ENCODE measurements around the gene RBBP9.
"Not testable (repeated sequence)": the region's sequence is repeated elsewhere in the genome, so short reads cannot be mapped to it uniquely, and the experiment has no call there.

Gene RBBP9

DNA sequence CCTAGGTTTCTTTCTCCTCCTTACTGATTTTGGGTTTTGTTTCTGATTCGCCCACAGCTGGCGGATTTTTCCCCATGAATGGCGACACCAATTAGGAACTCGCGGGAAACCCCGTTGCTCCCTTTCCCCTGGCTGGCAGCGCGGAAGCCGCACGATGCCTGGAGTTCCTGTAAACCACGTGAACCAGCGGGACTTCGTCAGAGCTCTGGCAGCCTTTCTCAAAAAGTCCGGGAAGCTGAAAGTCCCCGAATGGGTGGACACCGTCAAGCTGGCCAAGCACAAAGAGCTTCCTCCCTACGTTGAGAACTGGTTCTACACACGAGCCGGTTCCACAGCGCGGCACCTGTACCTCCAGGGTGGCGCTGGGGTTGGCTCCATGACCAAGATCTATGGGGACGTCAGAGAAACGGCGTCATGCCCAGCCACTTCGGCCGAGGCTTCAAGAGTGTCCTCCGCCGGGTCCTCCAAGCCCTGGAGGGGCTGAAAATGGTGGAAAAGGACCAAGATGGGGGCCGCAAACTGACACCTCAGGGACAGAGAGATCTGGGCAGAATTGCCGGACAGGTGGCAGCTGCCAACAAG, 7.5 kb upstream of the RBBP9 start:
- DNase-seq (ENCODE audit: low spot score): no peak

- not testable (repeated sequence) for DNase-seq (ENCODE audit: low spot score)
These were observed 4.6 kb upstream of the RBBP9 start for GRCh38 chr20:18501672-18502071.

DNA sequence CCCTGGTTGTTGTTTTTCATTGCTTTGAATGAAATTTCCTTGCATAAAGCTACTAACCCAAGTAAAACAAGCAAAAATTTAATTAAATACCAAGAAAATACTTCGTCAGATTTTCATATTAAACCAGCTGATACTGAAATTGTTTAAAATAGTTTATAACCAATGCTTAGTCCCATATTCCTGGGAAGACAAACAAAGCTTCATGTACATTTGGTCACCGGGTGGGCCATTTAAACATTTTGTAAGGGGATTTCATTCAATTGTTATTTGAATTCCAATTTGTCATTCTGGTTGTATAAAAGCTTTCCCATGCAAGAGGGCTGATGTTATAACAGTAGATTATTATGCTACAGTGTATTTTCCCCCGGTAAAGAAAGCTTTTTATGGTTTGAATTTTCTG, 578 bp upstream of the RBBP9 start:
- no peak for DNase-seq (ENCODE audit: low spot score)

DNA sequence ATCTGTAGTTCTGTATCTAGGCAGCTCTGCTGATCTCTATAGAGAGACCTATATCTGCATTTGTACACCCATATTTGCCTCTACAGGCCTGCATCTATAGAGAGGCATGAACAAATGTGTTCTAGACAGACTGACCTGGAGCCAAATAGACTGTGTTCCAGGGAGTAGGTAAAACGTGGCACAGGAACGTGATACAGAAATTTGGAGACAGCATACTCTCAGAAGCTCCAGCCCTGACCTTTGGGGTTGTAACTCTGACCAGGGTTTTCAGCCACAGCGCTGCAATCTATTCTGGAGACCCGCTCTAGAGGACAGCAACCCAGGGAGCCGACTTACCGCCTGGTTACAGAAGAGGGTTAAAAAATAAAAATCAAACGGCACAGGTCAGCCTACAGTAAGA, 983 bp downstream of the RBBP9 start:
- DNase-seq (ENCODE audit: low spot score): no peak

DNA sequence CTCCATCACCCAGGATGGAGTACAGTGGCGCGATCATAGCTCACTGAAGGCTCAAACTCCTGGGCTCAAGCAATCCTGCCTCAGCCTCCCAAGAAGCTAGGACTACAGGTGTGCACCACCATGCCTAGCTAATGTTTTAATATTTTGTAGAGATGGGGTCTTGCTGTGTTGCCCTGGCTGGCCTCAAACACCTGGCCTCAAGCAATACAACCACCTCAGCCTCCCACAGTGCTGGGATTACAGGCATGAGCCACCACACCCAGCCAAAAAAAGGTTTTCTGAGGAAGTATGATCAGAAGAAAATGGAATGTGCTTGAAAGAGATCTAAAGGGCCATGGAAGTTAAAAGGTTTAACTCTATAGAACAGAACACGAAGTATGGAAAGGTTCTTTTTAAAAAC, 8.7 kb downstream of the RBBP9 start:
- DNase-seq (ENCODE audit: low spot score): no peak

GRCh38 chr20:18481596-18481995, 15.4 kb downstream of the RBBP9 start:
- DNase-seq (ENCODE audit: low spot score): no peak

DNA sequence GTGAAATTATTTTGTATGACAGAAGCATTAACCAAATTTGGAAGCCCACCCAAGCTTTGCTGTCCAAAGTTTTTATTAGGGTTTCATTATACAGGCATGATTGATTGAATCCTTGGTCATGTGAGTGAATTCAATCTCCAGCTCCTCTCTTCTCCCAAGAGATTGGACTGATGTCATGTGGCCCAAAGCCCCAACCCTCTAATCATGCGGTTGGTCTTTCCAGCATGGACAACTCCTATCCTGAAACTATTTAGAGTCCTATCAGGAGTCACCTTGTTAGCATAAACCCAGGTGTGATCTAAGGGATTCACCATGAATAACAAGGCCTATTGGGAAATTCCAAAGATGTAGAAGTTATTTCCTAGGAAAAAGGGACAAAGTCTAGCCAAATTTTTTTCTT, 19.2 kb downstream of the RBBP9 start:
- no peak for DNase-seq (ENCODE audit: low spot score)

GRCh38 chr20:18477218-18477617, 19.8 kb downstream of the RBBP9 start:
- no peak for DNase-seq (ENCODE audit: low spot score)

DNA sequence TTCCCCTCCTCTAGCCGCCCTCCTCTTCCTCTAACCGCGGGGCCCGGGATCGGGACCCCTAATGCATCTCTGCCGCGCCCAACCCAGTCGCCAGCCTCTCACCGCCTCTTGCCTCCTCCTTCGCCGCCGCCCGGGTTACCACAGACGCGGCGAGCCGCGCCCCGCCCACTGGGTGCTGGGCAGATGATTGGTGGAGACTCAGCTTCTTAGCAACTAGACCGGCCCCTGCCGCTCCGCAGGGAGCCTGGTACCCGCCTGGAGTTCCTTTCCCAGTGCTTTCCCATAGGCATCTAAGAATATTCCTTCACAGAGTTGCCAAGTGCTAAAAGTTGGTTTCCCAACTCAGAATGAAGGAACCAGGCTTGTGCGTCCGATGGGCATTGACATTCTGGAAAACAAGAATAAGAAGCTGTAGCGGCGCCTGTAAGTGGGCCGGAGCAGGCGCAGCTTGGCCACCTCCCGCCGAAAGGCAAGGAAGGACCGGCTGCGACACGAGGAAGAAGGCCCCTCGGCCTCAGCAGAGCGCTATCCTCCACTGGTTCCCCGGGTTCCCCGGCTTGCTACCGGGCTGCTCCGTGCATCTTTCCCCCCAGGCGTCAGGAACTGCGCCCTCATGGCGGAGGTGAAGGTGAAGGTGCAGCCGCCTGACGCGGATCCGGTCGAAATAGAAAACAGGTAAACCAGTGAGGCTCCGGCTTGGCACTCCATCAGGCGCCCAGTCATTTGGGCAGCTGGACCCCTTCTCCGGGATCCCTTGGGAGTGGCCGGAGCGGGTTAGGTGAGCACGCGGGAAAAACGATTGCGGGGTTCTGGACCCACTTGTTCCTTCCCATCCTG, 29.9 kb downstream of the RBBP9 start, which contains the start of the genes DZANK1 and POLR3F:
TSS of gene DZANK1 (minus strand) at position 137 of the 837 bp plus-strand sequence. CDS start 1,672 bp downstream, outside the sequence.
TSS of gene POLR3F (plus strand) at position 497 of the 837 bp plus-strand sequence. CDS start at position 614, 117 bp downstream.
- peak; percentile 99 for DNase-seq (ENCODE audit: low spot score)

GRCh38 chr20:18466574-18466893, 30.5 kb downstream of the RBBP9 start:
- DNase-seq (ENCODE audit: low spot score): no peak

- DNase-seq (ENCODE audit: low spot score): no peak
These were observed 31.4 kb downstream of the RBBP9 start for GRCh38 chr20:18465536-18466200.

DNA sequence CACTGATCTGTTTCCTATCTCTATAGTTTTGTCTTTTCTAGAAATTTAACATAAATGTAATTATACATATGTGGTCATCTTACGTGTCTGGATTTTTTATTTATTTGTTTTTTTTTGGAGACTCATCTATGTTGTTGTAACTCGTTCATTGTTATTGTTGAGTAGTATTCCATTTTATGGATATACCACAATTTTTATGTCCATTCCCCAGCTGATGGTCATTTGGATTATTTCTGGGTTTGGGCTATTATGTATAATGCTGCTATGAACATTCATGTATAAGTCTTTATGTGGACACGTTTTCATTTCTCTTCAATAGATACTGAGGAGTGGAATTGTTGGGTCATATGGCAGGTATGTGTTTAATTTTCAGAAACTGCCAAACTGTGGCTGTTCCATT, 40.4 kb downstream of the RBBP9 start:
- no peak for DNase-seq (ENCODE audit: low spot score)

DNA sequence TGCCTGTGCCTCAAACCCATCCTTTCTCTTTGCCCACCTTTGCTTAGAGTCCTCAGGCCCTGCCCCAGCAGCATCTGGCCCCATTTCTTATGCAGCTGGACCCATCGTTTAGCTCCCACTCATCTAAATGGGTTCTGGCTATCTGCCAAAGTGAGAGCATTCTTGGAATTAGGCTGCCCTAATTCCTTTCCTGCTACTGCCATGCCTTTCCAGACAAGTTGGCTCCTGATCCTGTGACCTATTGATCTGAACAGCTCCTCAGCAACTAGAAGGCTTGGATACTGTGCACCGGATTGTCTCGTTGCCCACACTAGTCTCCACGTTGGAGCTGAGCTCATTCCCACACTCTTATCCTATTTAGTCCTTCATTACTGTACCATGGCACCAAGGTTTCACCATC, 53.1 kb downstream of the RBBP9 start:
- peak; percentile 54 for DNase-seq (ENCODE audit: low spot score)

- no peak for DNase-seq (ENCODE audit: low spot score)
These were observed 56.6 kb downstream of the RBBP9 start for GRCh38 chr20:18440403-18440802.

GRCh38 chr20:18436847-18437246, 60.2 kb downstream of the RBBP9 start:
- no peak for DNase-seq (ENCODE audit: low spot score)

Data from D341Med (cell line).